AG04450 (cell line): ENCODE results near the gene GLCCI1. TPM values are rescaled to one million over a fixed set of nuclear protein-coding genes. Genes with fewer than 3 reads are reported as not detected.

Experiments used
- CTCF ChIA-PET: fragments of 300-600, 350-600 bp; formaldehyde crosslinking; extraction: SDS; loops from one replicate; lab custom pipeline; 2022; ENCODE audit warnings: antibody characterized with exemption, inconsistent platforms; lab: Charles Lee
- POLR2A ChIA-PET: fragments of 350-600 bp; formaldehyde crosslinking; extraction: SDS; loops from one replicate; lab custom pipeline; 2021; ENCODE audit warnings: antibody characterized with exemption, inconsistent platforms; lab: Yijun Ruan, JAX
- DNase-seq: peaks from one replicate; pipeline ENCODE4 v3.0.0-alpha.2; 2011; ENCODE audit warnings: low read depth, low spot score
- H3K27ac ChIP-seq: one replicate; pipeline ENCODE4 v1.5.1; 2012; ENCODE audit warnings: low read depth, low read length, control low read depth
- H3K27me3 ChIP-seq: one replicate; pipeline ENCODE4 v1.6.0; 2012; ENCODE audit warnings: low read length; ENCODE audit not compliant: control insufficient read depth, insufficient read depth
- H3K4me3 ChIP-seq: 2 replicates; pipeline ENCODE4 v1.5.1; 2011; ENCODE audit warnings: mild to moderate bottlenecking, low read depth, low read length, control low read depth
- H3K9me3 ChIP-seq: 2 replicates; pipeline ENCODE4 v1.5.1; 2012; ENCODE audit warnings: low read length; ENCODE audit not compliant: control insufficient read depth, insufficient read depth
- CTCF ChIP-seq: IDR thresholded peaks from 2 replicates; pipeline ENCODE4 v1.5.1; 2011; ENCODE audit warnings: low read depth, low read length, control low read depth, inconsistent platforms
- polyA plus RNA-seq: library from polyadenylated mRNA; depleted of rRNA; stranded (reverse); fragments of >200 nt; gene quantifications from 2 replicates; pipeline ENCODE4 v1.2.3, GENCODE V29; 2011

Gene GLCCI1
- polyA plus RNA-seq, 1 experiment, result 13.5 TPM

GRCh38 chr7:8003077-8003476 lies 34.5 kb downstream of the GLCCI1 start:
- CTCF ChIA-PET, result no interaction called here
- Histone ChIP-seq H3K27ac (no peak overlapping the region), H3K27me3 (no peaks in the 10 kb centered on the region), H3K4me3 (no peak overlapping the region), H3K9me3 (no peaks in the 10 kb centered on the region)
- POLR2A ChIA-PET, result no interaction called here
- no peak for TF ChIP-seq CTCF
- no peak for DNase-seq

- Histone ChIP-seq H3K4me3 (no peak overlapping the region), H3K9me3 (no peaks in the 10 kb centered on the region), H3K27ac (no peak overlapping the region), H3K27me3 (no peaks in the 10 kb centered on the region)
- DNase-seq, result no peak
- ChIA-PET POLR2A (no interaction called here), CTCF (interaction anchor here (0.7 kb wide), 1 partner anchor 198 kb away, joined by 3 read pairs; no protein-coding TSS in a partner anchor)
- TF ChIP-seq CTCF, result no peak
Measured at GRCh38 chr7:8005279-8005678, 36.7 kb downstream of the GLCCI1 start.

GRCh38 chr7:8014399-8014798 lies 45.8 kb downstream of the GLCCI1 start:
- no peaks in the 10 kb centered on the region for H3K27me3 ChIP-seq
- ChIA-PET CTCF (no interaction called here), POLR2A (no interaction called here)
- no peak for TF ChIP-seq CTCF
- DNase-seq, result no peak
- H3K9me3 ChIP-seq, result no peaks in the 10 kb centered on the region
- H3K4me3 ChIP-seq, result no peak overlapping the region
- H3K27ac ChIP-seq, result no peak overlapping the region

GRCh38 chr7:8015100-8015745 lies 46.6 kb downstream of the GLCCI1 start:
- CTCF ChIA-PET, result no interaction called here
- no peak for TF ChIP-seq CTCF
- no peak overlapping the region for H3K27ac ChIP-seq
- POLR2A ChIA-PET, result no interaction called here
- no peaks in the 10 kb centered on the region for H3K27me3 ChIP-seq
- no peak overlapping the region for H3K4me3 ChIP-seq
- no peaks in the 10 kb centered on the region for H3K9me3 ChIP-seq
- DNase-seq, result no peak

- TF ChIP-seq CTCF, result no peak
- no peak overlapping the region for H3K27ac ChIP-seq
- no peaks in the 10 kb centered on the region for H3K9me3 ChIP-seq
- no peak for DNase-seq
- ChIA-PET CTCF (no interaction called here), POLR2A (no interaction called here)
- H3K4me3 ChIP-seq, result no peak overlapping the region
- no peaks in the 10 kb centered on the region for H3K27me3 ChIP-seq
Measured at GRCh38 chr7:8015746-8016120, 47.1 kb downstream of the GLCCI1 start.
